Stimulated activated CD8-positive, alpha-beta memory T cell treated with anti-CD3 and anti-CD28 coated beads, Interleukin-2, amount 100 ng/mL, for 48 hours (primary cell): ENCODE results near the gene FBXO46.

Experiments used
- DNase-seq, 2 donors: peaks; one replicate each; pipeline ENCODE4 v3.0.0-alpha.2; 2020; ENCODE audit warnings: low read depth in 2 of 2

The FBXO46 gene

DNA sequence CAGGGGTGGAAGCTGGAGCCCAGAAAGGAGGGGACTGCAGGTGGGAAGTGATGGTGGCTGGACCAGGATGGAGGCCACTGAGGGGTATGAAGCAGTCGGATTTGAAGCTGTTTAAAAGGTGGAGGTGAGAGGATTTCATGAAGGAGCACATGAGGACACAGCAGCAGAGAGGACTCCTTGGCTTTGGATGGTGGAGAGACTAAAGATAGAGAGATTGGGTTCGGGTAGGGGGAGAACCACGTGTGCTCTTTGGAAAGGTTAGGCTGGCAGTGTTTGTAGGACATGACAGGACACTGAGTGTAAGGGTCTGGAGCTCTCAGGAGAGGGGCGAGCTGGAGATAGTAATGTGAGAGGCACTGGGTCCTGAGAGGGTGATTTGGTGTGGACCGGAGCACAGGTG, 47.8 kb downstream of the FBXO46 start:
- no peak for DNase-seq

DNA sequence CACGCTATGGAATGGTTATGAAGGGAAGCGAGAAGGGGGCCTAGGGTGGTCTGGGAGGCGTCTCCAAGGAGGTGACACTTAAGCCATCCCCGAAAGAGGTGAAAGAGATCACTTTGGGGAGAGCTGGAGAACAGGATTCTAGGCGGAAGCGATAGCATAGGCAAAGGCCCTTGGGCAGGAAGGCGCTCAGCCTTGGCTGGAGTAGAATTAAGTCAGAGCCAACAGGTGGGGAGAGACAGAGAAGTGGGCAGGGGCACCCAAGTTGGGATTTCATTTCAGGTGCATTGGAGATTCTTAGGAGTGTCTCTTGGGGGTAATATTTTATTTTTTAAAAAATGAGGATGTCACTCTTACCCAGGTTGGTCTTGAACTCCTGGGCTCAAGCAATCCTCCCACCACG, 48.6 kb downstream of the FBXO46 start:
- DNase-seq, result no peak

DNA sequence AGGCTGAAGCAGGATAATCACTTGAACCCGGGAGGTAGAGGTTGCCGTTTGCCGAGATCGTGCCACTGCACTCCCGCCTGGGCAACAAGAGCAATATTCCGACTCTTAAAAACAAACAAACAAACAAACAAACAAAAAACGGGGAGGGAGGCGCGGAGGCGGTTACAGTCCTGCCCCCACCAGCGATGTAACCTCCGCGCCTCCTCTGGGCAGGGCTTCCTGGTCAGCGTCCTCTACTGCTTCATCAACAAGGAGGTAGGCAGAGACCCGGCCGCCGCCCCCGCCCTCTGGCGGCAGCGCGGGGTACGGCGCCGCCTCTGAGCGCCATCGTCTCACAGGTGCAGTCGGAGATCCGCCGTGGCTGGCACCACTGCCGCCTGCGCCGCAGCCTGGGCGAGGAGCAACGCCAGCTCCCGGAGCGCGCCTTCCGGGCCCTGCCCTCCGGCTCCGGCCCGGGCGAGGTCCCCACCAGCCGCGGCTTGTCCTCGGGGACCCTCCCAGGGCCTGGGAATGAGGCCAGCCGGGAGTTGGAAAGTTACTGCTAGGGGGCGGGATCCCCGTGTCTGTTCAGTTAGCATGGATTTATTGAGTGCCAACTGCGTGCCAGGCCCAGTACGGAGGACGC, 49.2 kb downstream of the FBXO46 start:
- peak; percentile 74 to 78 for DNase-seq

DNA sequence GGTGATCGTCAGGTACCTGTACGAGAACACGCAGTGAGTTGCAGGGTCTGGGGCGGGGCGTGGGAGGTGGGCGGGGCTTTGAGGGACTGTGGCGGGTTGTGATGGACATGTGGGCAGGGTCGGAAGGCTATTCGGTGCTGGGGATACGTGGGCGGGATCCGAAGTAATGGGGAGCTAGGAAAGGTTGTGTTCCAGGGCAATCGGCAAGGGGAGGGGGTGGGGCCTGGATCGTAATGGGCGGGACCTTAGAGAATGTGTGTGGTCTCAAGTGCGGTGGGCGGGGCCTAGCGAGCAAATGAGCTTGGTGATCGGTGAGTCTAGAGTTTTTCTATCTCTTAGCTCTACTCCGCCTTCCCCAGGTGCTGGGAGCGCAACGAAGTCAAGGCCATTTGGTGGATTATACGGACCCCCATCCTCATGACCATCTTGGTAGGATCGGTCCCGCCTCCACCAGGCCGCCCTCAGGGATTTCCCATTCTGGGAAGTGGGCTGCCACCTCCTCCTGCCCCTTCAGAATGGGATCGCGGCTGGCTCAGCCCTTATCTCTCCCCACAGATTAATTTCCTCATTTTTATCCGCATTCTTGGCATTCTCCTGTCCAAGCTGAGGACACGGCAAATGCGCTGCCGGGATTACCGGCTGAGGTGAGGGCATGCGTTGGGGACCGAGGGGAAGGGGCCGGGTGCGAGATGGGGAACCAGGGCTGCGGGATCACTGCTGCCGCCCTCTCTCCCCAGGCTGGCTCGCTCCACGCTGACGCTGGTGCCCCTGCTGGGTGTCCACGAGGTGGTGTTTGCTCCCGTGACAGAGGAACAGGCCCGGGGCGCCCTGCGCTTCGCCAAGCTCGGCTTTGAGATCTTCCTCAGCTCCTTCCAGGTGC, 53.1 kb downstream of the FBXO46 start:
- DNase-seq, result peak; percentile 72 to 85

DNA sequence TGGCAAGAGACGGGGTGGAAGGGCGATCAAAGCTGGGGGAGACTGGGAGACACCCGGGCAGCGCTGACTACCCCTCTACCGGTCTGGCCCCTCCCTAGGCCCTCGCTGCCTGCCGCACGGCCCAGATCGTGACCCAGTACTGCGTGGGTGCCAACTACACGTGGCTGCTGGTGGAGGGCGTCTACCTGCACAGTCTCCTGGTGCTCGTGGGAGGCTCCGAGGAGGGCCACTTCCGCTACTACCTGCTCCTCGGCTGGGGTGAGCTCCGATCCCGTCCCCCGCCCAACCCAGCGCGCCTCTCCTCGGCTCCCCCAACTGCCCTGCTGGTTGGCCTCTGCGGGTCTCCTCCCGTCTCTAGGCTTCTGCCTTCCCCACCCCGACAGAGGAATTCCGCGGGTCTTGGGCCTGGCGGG, 53.8 kb downstream of the FBXO46 start:
- peak; percentile 19 to 42 for DNase-seq

DNA sequence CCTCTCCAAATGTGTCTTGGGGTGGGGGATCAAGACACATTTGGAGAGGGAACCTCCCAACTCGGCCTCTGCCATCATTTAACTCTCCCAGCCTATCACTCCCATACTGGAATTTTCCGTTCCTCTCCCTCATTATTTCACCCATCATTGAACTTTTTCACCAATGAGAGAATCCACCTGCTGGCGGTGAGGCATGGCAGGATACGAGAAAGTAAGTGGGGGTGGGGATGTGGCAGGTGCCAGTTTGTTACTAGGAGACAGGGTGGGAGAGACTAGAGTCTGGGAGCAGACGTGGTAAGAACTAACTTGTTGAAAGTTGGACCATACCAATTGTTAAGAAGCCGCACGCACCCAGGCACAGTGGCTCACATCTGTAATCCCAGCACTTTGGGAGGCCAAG, 55.8 kb downstream of the FBXO46 start:
- no peak for DNase-seq

DNA sequence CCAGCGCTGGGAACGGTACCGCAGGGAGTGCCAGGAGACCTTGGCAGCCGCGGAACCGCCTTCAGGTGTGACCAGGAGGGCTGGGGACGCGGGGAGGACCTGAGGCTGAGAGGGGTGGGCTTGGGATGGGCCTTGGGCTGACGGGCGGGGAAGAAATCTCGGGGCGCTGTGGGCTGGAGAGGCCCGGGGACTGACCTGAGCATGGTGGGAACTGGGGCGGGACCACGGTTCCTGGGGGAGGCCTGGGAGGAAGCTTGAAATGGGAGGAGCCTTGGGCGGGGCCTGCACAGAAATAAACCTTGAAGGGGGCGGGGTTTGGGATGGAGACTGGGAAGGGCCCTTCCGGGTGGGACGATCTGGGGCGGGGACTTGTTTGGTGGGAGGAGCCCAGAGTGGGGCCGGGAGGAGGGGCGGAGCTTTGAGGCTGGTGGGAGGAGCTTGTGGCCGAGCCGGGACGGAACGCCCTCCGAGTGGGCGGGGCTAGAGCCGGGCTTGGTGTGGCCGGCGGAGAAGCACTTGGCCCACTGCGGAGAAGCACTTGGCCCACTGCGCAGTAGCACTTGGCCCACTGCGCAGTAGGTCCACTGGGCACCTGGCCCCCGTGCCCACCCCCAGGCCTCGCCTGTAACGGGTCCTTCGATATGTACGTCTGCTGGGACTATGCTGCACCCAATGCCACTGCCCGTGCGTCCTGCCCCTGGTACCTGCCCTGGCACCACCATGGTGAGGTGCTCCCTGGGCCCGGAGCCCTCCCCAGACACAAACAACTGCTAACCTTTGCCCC, 59.8 kb downstream of the FBXO46 start:
- DNase-seq, result peak; percentile 59 to 78

DNA sequence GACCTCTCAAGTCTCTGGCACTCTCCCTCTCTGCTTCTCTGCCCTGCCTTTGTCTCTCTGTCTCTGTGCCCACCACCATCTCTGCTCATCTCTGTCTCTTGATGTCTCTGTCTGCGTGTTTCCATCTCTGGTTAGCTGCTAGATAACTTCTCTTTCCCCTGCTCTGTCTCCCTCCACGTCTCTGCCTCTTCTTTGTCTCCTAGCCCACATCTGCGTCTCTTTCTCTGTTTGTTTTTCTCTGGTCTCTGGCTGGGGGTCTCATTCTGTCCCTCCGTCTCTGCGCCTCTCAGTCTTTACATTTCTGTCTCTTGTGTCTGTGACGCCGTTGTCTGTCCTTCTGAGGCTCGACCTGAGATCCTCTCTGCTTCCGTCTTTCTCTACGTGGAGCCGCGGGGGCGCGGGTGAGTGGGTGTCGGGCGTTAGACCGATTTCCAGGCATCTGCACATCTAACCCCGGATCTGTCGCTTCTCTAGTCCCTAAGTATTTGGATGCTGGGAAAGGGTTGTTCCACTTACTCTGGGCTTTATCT, 62.3 kb downstream of the FBXO46 start:
- DNase-seq, result no peak

DNA sequence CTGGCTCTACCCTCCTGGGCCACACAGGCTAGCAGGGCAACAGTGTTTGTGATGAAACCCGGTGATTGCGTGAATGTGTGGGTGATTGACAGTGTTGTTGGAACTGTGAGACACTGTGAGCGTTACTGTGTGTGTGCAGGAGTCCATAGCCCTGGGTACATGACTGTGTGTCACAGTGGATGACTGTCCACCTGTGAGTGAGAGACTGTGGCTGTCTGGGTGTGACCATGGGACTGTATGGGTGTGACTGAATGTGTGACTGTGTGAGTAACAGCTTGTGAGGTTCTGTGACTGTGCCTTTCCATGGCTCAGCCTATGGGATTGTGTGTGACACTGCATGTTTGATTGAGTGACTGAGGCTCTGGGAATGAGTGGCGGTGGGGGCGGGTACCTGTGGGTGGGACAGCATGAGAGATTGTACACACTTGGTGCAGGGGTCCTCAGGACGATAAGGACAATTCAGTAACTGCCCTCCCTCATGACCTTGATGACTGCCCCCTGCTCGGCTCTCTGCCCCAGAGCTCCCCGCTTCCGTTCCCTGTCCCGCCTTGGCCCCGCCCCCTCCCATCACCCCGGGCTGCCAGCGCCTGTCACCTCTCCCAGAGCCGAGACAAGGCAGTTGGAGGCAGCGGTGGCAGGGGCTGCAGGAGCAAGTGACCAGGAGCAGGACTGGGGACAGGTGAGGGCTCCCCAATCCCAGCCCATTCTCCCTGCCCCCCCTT, 62.9 kb downstream of the FBXO46 start, which contains the start of gene GIPR:
TSS of gene GIPR (plus strand) at position 602 of the 722 bp plus-strand sequence. CDS start 1,300 bp downstream, outside the sequence.
- DNase-seq, result peak; percentile 59 to 68

DNA sequence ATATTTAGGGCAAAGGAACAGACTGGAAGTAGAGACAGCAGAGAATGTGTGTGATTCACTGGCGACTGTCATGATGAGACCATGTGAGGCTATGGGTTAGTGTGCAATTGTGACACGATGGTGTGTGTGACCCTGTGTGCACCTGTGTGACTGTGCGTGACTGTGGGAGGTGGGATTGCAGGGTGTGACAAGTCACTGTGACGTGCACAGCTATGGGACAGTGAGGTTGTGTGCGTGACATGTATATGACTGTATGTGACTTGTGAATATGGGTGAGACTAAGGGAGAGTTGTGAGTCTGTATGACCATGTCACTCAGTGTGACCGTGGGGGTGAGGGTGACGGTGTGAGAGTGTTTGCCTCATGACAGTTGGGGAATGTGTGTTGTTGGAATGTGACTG, 66.1 kb downstream of the FBXO46 start:
- no peak for DNase-seq

DNA sequence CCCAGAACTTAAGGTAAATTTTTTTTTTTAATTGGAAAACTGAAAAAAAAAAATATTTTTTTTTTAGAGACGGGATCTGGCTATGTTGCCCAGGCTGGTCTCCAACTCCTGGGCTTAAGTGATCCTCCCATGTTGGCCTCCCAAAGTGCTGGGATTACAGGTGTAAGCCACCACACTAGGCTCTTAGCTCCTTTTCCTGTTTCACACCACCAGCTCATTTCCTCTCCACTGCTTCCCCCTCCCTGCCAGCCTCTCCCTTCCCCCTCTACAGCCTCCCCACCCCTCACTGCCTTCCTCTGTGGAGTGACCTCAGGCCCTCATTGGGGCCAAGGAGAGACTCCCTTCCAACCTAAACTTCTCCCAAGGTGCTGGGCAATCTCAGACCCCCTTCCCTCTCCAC, 66.9 kb downstream of the FBXO46 start:
- DNase-seq, result no peak

DNA sequence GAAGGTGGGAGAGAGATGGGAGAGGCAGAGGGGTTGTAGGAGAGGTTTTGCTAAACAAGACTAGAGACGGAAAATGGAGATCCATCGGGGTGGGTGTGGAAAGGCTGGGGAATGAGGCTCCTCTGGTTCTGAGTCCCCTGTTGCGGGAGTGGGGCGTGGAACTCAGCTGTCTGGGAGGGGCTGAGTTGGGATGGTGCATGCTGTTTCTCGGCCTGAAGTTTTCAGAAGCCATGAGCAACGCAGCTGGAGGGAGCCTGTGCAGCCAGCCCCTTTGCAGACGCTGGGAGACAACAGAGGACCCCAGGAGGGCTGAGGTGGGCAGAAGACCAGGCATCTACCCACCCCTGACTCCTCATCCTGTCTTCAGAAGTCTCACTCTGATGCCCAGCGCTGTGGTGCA, 70.1 kb downstream of the FBXO46 start:
- DNase-seq, result no peak
